T47D (cell line): Measurements from ENCODE around the gene CFAP97.

Experiments
- DNase-seq, 2 experiments: peaks; one replicate each; pipeline versions ENCODE4 v3.0.0 to v3.0.0-alpha.2; 2011 to 2012; ENCODE audit warnings: low read depth in 1 of 2, low spot score in 1 of 2
- JUND ChIP-seq: IDR thresholded peaks from 2 replicates; pipeline ENCODE4 v1.6.1; 2012; ENCODE audit warnings: low read depth
- in situ Hi-C: cut with HindIII; loops from 2 replicates; pipeline ENCODE4 v1.10.0; 2016; ENCODE audit warnings: low sequenced_read_pairs, low pct_unique_long_range_greater_than_20kb

CFAP97 gene

DNA sequence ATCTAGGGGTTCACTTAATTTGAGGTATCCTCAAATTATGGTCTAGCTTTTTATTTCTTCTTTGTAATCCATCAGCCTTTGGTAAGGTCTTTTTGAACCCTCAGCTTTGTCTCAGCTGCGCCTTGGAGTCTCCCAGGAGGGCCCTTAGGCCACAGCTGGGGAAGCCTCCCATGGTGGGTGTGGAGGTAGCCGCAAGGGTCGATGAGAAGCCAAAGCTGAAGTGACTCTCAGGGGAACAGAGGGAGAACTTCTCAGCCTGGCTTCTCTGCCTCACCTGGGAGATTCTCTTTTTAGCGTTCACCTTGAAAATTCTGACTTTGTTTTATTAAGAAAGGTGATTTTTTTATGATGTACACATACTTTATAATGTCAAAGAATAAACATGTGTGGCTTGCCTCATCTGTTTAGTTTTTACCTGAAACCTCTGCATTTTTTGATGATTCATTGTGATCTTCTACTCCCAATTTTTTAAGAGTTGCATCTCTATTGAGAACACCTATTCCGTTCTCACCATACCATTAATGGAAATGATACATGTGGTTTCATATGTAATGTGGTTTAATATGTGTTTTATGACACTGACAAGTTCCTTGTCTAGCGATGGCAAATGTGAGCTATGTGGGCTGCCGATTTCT is 86.4 kb downstream of the CFAP97 start:
- no peak for TF ChIP-seq JUND
- in situ Hi-C loops: no loop called here
- DNase-seq: no peak

DNA sequence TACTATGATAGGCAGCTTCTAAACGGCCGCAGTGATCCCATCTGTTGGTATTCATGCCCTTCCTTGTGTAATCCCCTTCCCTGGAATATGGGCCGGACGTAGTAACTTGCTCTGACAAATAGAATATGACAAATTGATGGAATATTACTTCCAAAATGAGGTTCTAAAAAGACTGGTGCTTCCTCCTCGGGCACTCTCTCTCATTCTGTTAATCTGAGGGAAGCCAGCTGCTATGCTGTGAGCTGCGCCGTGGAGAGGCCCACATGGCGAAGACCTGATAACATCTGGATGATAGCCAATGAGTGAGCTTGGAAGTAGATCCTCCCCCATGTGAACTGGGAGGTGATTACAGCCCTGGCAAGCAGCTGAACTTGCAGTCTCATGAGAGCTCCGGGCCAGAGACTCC is 88.0 kb downstream of the CFAP97 start:
- TF ChIP-seq JUND: no peak
- DNase-seq: peak in 1 of 2 experiments; percentile 74
- in situ Hi-C loops: no loop called here

DNA sequence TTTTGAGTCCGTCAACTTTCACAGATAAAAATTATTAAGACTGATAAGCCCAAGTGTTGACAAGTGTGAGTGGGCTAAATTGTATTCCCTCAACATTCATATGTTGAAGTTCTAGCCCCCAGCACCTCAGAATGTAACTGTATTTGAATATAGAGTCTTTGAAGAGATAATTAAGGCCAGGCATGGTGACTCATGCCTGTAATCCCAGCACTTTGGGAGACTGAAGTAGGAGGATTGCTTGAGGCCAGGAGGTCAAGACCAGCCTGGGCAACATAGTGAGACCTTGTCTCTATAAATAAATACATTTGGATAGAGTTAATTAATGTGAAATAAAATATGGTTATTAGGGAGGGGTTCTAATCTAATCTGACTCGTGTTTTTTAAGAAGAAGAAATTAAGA is 90.5 kb downstream of the CFAP97 start:
- no peak for TF ChIP-seq JUND
- DNase-seq: no peak
- in situ Hi-C loops: no loop called here

DNA sequence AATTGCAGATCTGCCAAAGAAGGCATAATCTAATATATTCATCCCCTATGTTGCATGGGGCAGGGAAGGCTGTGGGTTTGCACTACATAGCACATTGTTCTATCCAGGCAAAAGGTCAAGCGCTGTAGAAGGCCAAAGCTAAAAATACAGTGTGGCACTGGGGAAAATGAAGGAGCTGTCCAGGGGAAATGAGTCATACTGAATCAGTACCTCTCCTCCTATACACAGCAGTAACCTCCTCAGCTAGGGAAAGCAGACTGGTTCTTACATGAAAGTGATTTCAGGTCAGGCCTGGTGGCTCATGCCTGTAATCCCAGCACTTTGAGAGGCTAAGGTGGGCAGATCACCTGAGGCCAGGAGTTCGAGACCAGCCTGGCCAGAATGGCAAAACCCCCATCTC is 91.7 kb downstream of the CFAP97 start:
- in situ Hi-C loops: no loop called here
- peak in 1 of 2 experiments; percentile 18 for DNase-seq
- TF ChIP-seq JUND: no peak

DNA sequence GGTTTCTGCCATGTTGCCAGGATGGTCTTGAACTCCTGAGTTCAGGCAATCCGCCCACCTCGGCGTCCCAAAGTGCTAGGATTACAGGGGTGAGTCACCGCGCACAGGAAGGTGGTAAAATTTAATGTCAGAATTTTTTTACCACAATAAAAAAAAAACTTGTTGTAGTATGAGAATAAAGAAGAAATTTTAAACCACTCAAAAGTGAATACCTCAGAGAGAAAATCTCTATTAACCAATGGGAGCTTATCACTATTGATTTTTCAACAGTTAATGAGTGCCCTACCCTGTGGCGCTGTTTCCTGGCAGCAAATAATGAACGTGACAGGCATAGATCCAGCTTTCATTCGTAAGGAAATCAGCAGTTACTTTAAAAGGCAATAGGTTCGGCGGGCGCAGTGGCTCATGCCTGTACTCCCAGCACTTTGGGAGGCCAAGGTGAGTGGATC is 93.4 kb downstream of the CFAP97 start:
- no peak for DNase-seq
- TF ChIP-seq JUND: no peak
- in situ Hi-C loops: no loop called here

DNA sequence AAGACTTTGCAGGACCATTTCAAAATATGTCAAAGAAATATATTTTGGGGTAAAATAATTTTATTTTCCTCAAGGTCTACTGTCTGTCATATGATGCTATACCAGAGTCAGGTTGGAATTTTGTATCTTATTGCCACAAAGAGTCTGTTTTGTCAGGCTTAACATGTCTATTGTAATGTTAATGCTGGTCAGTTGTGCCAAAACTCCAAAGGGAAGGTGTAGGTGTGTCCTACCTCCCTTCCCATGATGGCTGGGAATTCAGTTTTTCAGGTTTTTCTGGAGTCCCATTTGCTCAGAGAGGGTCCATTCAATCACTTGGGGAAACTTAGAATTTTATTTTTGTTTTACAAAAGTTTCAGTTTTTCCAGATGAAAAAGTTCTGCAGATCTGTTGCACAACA is 94.1 kb downstream of the CFAP97 start:
- no peak for DNase-seq
- in situ Hi-C loops: no loop called here
- no peak for TF ChIP-seq JUND
